WERI-Rb-1 (cell line): ENCODE data around the gene TUFM.
A peak's percentile ranks its signal among the peaks of the same experiment; 100 is the strongest.

ENCODE experiments used
- DNase-seq: peaks from one replicate; pipeline ENCODE4 v3.0.0-alpha.2; 2020
- H3K27ac ChIP-seq: fragments of 250-450 bp; sonication (Bioruptor Pico); 2 replicates; pipeline ENCODE4 v1.5.1; 2020; ENCODE audit warnings: mild to moderate bottlenecking, moderate library complexity
- H3K27me3 ChIP-seq: fragments of 250-450 bp; sonication (Bioruptor Pico); 2 replicates; pipeline ENCODE4 v1.5.1; 2021; ENCODE audit warnings: mild to moderate bottlenecking, low read depth, moderate library complexity; ENCODE audit not compliant: insufficient read depth, severe bottlenecking
- H3K36me3 ChIP-seq: fragments of 250-450 bp; sonication (Bioruptor Pico); 2 replicates; pipeline ENCODE4 v1.5.1; 2020; ENCODE audit warnings: mild to moderate bottlenecking, moderate library complexity
- H3K4me3 ChIP-seq: 2 replicates; pipeline ENCODE4 v1.5.1; 2011; ENCODE audit warnings: low read depth, mild to moderate bottlenecking, control low read depth, low read length
- H3K9me3 ChIP-seq: fragments of 250-450 bp; sonication (Bioruptor Pico); 2 replicates; pipeline ENCODE4 v1.5.1; 2021; ENCODE audit warnings: mild to moderate bottlenecking, moderate library complexity; ENCODE audit not compliant: severe bottlenecking
- CTCF ChIP-seq: IDR thresholded peaks from 2 replicates; pipeline ENCODE4 v1.5.1; 2011; ENCODE audit warnings: low read depth, mild to moderate bottlenecking, control low read depth, inconsistent platforms, low read length

Gene TUFM

GRCh38 chr16:28863929-28864793 lies 18.0 kb upstream of the TUFM start:
- DNase-seq = no peak
- Histone ChIP-seq H3K27me3 (no peaks in the 10 kb centered on the region), H3K27ac (peak overlapping the region; percentile 97), H3K36me3 (peaks cover 28% of the 10 kb centered on the region), H3K9me3 (no peaks in the 10 kb centered on the region), H3K4me3 (peak overlapping the region; percentile 60)
- no peak for TF ChIP-seq CTCF

GRCh38 chr16:28859326-28859725 lies 13.2 kb upstream of the TUFM start:
- H3K4me3 ChIP-seq = no peak overlapping the region
- TF ChIP-seq CTCF = no peak
- no peaks in the 10 kb centered on the region for H3K36me3 ChIP-seq
- no peaks in the 10 kb centered on the region for H3K27me3 ChIP-seq
- no peak overlapping the region for H3K27ac ChIP-seq
- no peaks in the 10 kb centered on the region for H3K9me3 ChIP-seq
- no peak for DNase-seq

- DNase-seq = no peak
- Histone ChIP-seq H3K9me3 (no peaks in the 10 kb centered on the region), H3K27me3 (no peaks in the 10 kb centered on the region), H3K36me3 (no peaks in the 10 kb centered on the region), H3K27ac (no peak overlapping the region), H3K4me3 (no peak overlapping the region)
- TF ChIP-seq CTCF = no peak
Measured at GRCh38 chr16:28858421-28858820, 12.3 kb upstream of the TUFM start.

- Histone ChIP-seq H3K36me3 (peaks cover 35% of the 10 kb centered on the region), H3K27me3 (no peaks in the 10 kb centered on the region), H3K9me3 (no peaks in the 10 kb centered on the region), H3K27ac (peak overlapping the region; percentile 75), H3K4me3 (peak overlapping the region; percentile 94)
- TF ChIP-seq CTCF = no peak
- no peak for DNase-seq
Measured at GRCh38 chr16:28846933-28847273, 755 bp upstream of the TUFM start.

- peak overlapping the region; percentile 81 for H3K27ac ChIP-seq
- H3K27me3 ChIP-seq = no peaks in the 10 kb centered on the region
- no peaks in the 10 kb centered on the region for H3K9me3 ChIP-seq
- no peak for DNase-seq
- H3K4me3 ChIP-seq = peak overlapping the region; percentile 94
- no peak for TF ChIP-seq CTCF
- H3K36me3 ChIP-seq = peaks cover 42% of the 10 kb centered on the region
Measured at GRCh38 chr16:28845761-28846079, 428 bp downstream of the TUFM start.

GRCh38 chr16:28845293-28845692 lies 855 bp downstream of the TUFM start:
- peaks cover 42% of the 10 kb centered on the region for H3K36me3 ChIP-seq
- H3K9me3 ChIP-seq = no peaks in the 10 kb centered on the region
- H3K4me3 ChIP-seq = peak overlapping the region; percentile 94
- no peak overlapping the region; the same call in 1 of the 2 replicates for H3K27ac ChIP-seq
- DNase-seq = no peak
- TF ChIP-seq CTCF = no peak
- no peaks in the 10 kb centered on the region for H3K27me3 ChIP-seq
